Measurements from ENCODE around the gene TCHHL1.

Gene TCHHL1

DNA sequence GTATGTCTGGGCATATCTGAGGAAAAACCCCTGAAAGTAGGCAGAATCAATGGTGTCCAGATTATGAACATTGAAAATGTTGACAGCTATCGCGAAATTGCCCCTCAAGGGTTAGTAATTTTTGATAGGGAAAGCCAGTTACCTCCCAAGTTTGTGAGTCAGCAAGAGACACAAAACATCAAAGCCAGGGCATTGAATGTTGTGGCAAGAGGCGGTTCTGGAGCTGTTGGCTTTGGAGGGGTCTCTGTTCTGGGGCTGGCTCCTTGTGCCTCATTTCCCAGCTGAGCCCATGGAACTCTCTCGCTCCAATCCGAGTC, 41.5 kb downstream of the TCHHL1 start:
- H4K20me1 ChIP-seq (ENCODE audit: insufficient read depth, low read length), result no peaks in the 10 kb centered on the region
- H3K36me3 ChIP-seq (ENCODE audit: insufficient read depth, low read length), result no peaks in the 10 kb centered on the region
- no peaks in the 10 kb centered on the region for H3K27me3 ChIP-seq (ENCODE audit: insufficient read depth, low read length)
- no peaks in the 10 kb centered on the region for H3K79me2 ChIP-seq (ENCODE audit: insufficient read depth, low read length)
- H3K27ac ChIP-seq (ENCODE audit: low read depth, low read length, poor library complexity, severe bottlenecking), result peak overlapping the region; percentile 67
- TF ChIP-seq, protein P1, sequence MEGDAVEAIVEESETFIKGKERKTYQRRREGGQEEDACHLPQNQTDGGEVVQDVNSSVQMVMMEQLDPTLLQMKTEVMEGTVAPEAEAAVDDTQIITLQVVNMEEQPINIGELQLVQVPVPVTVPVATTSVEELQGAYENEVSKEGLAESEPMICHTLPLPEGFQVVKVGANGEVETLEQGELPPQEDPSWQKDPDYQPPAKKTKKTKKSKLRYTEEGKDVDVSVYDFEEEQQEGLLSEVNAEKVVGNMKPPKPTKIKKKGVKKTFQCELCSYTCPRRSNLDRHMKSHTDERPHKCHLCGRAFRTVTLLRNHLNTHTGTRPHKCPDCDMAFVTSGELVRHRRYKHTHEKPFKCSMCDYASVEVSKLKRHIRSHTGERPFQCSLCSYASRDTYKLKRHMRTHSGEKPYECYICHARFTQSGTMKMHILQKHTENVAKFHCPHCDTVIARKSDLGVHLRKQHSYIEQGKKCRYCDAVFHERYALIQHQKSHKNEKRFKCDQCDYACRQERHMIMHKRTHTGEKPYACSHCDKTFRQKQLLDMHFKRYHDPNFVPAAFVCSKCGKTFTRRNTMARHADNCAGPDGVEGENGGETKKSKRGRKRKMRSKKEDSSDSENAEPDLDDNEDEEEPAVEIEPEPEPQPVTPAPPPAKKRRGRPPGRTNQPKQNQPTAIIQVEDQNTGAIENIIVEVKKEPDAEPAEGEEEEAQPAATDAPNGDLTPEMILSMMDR (IDR thresholded peaks at IDR 0.05; ENCODE audit: low read length), result no peak
- TF ChIP-seq EZH2 (IDR thresholded peaks at IDR 0.05; ENCODE audit: borderline replicate concordance, low read length), result no peak
- H3K9me2 ChIP-seq (ENCODE audit: low read depth, low read length), result no peaks in the 10 kb centered on the region
- H3K4me2 ChIP-seq (ENCODE audit: low read length), result peak overlapping the region; percentile 46
- H3K4me1 ChIP-seq (ENCODE audit: insufficient read depth, low read length, severe bottlenecking), result peaks cover 16% of the 10 kb centered on the region
- no peaks in the 10 kb centered on the region for H3F3A ChIP-seq (ENCODE audit: insufficient read depth, low read length)
- H3K9ac ChIP-seq (ENCODE audit: low read length), result peak overlapping the region; percentile 35
- H3K4me3 ChIP-seq (ENCODE audit: low read depth, low read length, poor library complexity, severe bottlenecking), result peak overlapping the region; percentile 32
- peak overlapping the region; percentile 60 for H2AFZ ChIP-seq (ENCODE audit: low read length)
- no peaks in the 10 kb centered on the region for H3K9me3 ChIP-seq (ENCODE audit: low read length)

GRCh38 chr1:152044386-152044785, 44.5 kb downstream of the TCHHL1 start:
- Histone ChIP-seq H3K27ac (ENCODE audit: low read depth, low read length, poor library complexity, severe bottlenecking) (no peak overlapping the region), H2AFZ (ENCODE audit: low read length) (no peak overlapping the region)

DNA sequence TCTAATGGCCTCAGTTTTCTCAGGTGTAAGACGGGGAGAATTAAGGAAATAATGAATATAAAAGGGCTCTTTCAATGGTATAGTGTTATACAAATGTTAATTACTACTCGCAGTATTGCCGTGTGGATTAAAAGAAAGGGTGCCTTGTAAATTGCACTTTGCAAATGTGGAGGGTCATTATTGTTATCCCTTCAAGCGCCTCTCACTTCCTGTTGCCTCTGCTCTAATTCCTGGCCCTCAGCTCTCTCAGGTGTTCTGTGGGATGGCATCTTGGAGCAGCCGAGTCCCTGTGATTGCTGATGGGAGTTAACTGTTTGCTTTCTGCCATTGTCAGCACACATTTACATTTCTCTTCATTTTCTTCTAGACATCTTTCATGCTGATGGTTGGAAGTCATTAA, 45.0 kb downstream of the TCHHL1 start:
- Histone ChIP-seq H3F3A (ENCODE audit: insufficient read depth, low read length) (no peaks in the 10 kb centered on the region), H2AFZ (ENCODE audit: low read length) (no peak overlapping the region), H3K9ac (ENCODE audit: low read length) (no peak overlapping the region), H3K9me3 (ENCODE audit: low read length) (no peaks in the 10 kb centered on the region), H3K79me2 (ENCODE audit: insufficient read depth, low read length) (no peaks in the 10 kb centered on the region), H3K27ac (ENCODE audit: low read depth, low read length, poor library complexity, severe bottlenecking) (no peak overlapping the region), H3K4me3 (ENCODE audit: low read depth, low read length, poor library complexity, severe bottlenecking) (no peak overlapping the region), H3K9me2 (ENCODE audit: low read depth, low read length) (no peaks in the 10 kb centered on the region), H3K27me3 (ENCODE audit: insufficient read depth, low read length) (no peaks in the 10 kb centered on the region), H3K4me2 (ENCODE audit: low read length) (no peak overlapping the region), H3K36me3 (ENCODE audit: insufficient read depth, low read length) (no peaks in the 10 kb centered on the region), H3K4me1 (ENCODE audit: insufficient read depth, low read length, severe bottlenecking) (peaks cover 16% of the 10 kb centered on the region), H4K20me1 (ENCODE audit: insufficient read depth, low read length) (no peaks in the 10 kb centered on the region)
- no peak for TF ChIP-seq EZH2 (IDR thresholded peaks at IDR 0.05; ENCODE audit: borderline replicate concordance, low read length)
- TF ChIP-seq, protein P1 (IDR thresholded peaks at IDR 0.05; ENCODE audit: low read length), result no peak

More at GRCh38 chr1:152044386-152044785, 44.5 kb downstream of the TCHHL1 start:
- peaks cover 16% of the 10 kb centered on the region for H3K4me1 ChIP-seq (ENCODE audit: insufficient read depth, low read length, severe bottlenecking)
- H3K9me2 ChIP-seq (ENCODE audit: low read depth, low read length), result no peaks in the 10 kb centered on the region
- TF ChIP-seq EZH2 (IDR thresholded peaks at IDR 0.05; ENCODE audit: borderline replicate concordance, low read length), result no peak
- TF ChIP-seq, protein P1 (IDR thresholded peaks at IDR 0.05; ENCODE audit: low read length), result no peak
- no peaks in the 10 kb centered on the region for H3K27me3 ChIP-seq (ENCODE audit: insufficient read depth, low read length)
- H3K36me3 ChIP-seq (ENCODE audit: insufficient read depth, low read length), result no peaks in the 10 kb centered on the region
- H3K79me2 ChIP-seq (ENCODE audit: insufficient read depth, low read length), result no peaks in the 10 kb centered on the region
- H4K20me1 ChIP-seq (ENCODE audit: insufficient read depth, low read length), result no peaks in the 10 kb centered on the region
- H3F3A ChIP-seq (ENCODE audit: insufficient read depth, low read length), result no peaks in the 10 kb centered on the region
- H3K4me3 ChIP-seq (ENCODE audit: low read depth, low read length, poor library complexity, severe bottlenecking), result no peak overlapping the region
- H3K9ac ChIP-seq (ENCODE audit: low read length), result no peak overlapping the region
- H3K9me3 ChIP-seq (ENCODE audit: low read length), result no peaks in the 10 kb centered on the region
- no peak overlapping the region for H3K4me2 ChIP-seq (ENCODE audit: low read length)

All from OCI-LY1 (cell line).